AG10803 (cell line): ENCODE measurements around the gene CBX7.

Experiments used
- DNase-seq: peaks from one replicate; pipeline ENCODE4 v3.0.0; 2010; ENCODE audit warnings: low read depth
- H3K4me3 ChIP-seq: 2 replicates; pipeline ENCODE4 v1.5.1; 2011; ENCODE audit warnings: mild to moderate bottlenecking, low read length, control low read depth
- TF ChIP-seq, protein P1 (sequence below): conservative IDR thresholded peaks from 2 replicates; pipeline ENCODE4 v1.5.1; 2011; ENCODE audit warnings: mild to moderate bottlenecking, low read length, control low read depth, inconsistent platforms

The CBX7 gene

DNA sequence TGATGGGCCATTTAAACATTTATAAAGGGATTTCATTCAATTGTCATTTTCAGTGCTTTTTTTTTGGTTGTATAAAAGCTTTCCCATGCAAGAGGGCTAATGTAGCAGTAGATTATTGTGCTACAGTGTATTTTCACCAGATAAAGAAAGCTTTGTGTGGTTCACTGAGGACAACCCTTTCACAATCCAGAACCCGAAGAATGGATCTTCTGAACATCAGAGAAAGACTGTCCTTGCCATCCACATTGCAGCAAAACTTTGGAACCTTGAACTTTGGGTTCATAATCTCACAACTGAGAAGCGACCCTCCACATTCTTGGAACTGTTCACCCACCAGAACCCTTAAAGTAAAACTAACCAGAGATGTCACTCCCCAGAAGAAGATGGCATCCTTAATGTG is 46.2 kb downstream of the CBX7 start:
- TF ChIP-seq, protein P1, sequence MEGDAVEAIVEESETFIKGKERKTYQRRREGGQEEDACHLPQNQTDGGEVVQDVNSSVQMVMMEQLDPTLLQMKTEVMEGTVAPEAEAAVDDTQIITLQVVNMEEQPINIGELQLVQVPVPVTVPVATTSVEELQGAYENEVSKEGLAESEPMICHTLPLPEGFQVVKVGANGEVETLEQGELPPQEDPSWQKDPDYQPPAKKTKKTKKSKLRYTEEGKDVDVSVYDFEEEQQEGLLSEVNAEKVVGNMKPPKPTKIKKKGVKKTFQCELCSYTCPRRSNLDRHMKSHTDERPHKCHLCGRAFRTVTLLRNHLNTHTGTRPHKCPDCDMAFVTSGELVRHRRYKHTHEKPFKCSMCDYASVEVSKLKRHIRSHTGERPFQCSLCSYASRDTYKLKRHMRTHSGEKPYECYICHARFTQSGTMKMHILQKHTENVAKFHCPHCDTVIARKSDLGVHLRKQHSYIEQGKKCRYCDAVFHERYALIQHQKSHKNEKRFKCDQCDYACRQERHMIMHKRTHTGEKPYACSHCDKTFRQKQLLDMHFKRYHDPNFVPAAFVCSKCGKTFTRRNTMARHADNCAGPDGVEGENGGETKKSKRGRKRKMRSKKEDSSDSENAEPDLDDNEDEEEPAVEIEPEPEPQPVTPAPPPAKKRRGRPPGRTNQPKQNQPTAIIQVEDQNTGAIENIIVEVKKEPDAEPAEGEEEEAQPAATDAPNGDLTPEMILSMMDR, result no peak
- H3K4me3 ChIP-seq, result no peak overlapping the region

DNA sequence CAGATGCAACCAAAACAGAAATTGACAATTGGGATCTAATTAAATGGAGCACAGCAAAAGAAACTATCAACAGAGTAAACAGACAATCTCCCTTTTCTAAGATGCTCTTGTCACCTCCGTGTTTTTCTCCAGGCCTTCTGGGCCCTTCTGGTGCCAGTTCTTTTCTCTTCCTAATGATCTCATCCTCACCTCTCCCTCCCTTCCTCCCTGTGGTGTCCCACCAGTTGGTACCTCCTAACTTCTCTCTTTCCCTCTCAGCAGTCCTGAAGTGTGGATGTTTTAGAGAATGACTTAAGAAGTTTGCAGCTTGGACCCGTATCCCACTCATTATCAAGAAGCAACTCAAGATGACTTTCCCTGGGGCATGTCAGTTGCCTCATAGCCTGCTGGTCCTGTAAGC is 49.0 kb downstream of the CBX7 start:
- TF ChIP-seq, protein P1, result no peak
- DNase-seq, result no peak
- H3K4me3 ChIP-seq, result no peak overlapping the region

More for the DNA sequence above, 46.2 kb downstream of the CBX7 start:
- no peak for DNase-seq

DNA sequence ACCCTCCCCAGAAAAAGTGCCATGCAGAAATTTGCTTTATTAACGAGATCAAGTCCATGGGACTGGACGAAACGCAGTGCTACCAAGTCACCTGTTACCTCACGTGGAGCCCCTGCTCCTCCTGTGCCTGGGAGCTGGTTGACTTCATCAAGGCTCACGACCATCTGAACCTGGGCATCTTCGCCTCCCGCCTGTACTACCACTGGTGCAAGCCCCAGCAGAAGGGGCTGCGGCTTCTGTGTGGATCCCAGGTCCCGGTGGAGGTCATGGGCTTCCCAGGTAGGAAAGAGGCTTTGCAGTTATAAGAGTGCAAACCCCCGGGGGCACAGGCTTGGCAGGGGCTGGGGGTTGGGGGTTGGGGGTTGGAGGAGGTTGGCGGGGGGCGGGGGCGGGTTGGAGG is 51.3 kb downstream of the CBX7 start:
- no peak for DNase-seq
- no peak overlapping the region for H3K4me3 ChIP-seq
- TF ChIP-seq, protein P1, result no peak

DNA sequence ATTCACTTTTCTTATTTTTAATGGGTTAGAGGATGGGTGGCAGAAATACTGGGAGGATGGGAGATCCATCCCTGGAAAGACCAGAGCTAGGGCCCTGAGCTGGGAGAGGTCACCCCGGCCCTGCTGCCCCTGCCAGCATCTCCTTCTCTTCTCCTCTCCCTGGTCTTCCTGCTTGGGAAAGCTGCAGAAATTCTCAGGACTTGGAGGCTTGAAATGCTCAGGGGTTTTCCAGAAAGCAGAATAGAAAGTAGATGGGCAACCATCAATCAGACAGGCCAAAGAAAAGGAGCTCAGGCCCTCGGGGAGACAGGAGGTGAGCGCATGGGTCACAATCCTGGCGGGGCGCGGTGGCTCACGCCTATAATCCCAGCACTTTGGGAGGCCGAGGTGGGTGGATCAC is 53.9 kb downstream of the CBX7 start:
- no peak for DNase-seq
- TF ChIP-seq, protein P1, result no peak
- H3K4me3 ChIP-seq, result no peak overlapping the region

DNA sequence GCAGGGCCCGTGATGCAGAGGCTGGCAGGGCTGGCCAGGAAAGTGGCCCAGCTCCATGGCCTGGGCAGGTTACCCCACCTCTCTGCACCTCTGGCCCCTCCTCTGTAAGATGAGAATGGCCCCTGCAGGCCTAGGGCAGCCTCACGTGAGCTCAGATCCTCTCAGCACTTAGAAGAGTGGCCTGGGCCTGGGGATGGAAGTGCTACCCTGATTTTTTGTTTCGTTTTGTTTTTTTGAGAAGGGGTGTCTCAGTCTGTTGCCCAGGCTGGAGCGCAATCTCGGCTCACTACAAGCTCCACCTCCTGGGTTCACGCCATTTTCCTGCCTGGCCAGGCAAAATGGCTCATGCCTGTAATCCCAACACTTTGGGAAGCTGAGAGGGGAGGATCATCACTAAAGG is 54.5 kb downstream of the CBX7 start:
- TF ChIP-seq, protein P1, result no peak
- no peak for DNase-seq
- no peak overlapping the region for H3K4me3 ChIP-seq

DNA sequence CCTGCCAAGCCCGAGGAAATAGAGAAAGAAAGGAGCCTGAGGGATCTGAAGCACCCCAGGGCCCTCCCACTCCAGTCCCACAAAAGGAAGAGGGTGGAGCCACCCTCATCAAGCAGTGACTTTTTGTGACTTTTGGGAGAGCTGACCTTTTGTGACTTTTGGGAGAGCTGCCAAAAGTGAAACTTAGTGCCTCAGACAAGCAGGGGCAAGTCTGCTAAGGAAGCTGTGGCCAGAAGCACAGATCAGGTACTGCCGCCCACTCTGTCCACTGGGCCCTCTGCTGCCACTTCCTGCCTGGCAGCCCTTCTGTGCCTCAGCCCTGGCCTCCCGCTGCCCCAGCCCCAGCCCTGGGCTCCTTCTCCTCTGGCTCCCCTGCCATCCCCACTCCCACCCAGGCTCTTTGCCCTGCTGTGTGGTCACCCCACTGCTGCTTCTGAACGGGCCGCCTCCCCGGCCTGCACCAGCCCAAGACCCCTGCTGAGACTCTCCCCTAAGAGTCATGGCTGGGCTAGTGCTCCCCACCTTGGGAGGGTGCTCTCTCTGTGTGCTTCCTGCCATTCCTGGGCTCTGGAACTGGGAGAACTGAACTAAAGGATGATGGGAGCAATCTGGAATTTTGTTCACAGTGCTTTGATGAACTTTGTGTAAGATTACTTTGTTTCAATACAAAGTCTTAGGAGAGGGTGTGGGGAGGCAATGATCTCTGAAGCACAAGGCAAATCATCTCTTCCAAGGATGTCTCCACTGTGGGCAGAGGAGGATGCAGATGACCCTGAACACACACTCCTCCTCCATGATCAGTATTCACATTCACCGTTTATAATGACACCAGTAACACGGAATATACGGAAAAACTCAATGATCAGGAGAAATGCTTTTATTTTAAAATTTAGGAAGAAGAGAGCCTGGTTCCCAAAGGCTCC is 55.1 kb downstream of the CBX7 start, which contains the start of gene APOBEC3H:
Gene APOBEC3H, plus strand, starts transcription at position 147 of the 923 bp plus-strand sequence. CDS start 3,035 bp downstream, outside the sequence.
- TF ChIP-seq, protein P1, result no peak
- no peak for DNase-seq
- H3K4me3 ChIP-seq, result no peak within 1 kb of the TSS

DNA sequence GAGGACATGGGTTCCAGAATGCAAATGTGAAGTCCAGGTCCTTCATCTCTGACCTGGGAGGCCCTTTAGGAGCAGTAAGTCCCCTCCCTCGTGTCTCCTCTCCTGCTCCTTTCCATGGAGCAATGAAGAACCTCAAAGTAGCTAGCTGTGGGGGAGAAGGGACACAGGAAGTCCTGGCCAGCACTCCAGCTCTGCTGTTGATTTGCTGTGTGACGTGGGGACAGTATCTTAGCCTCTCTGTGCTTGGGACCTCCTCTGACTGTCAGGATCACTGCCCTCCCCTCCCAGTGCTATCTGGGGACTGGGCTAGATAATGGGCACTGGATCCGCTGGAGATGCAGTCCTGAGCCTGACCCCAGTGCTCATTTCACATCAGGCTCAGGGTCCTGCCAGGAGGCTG is 56.5 kb downstream of the CBX7 start:
- no peak for DNase-seq
- H3K4me3 ChIP-seq, result no peak overlapping the region
- TF ChIP-seq, protein P1, result no peak
